Neural cell (in vitro differentiated cells): Measurements from ENCODE around the gene ADGRA1. TPM values are rescaled to one million over a fixed set of nuclear protein-coding genes. Genes with fewer than 3 reads are reported as not detected.

Source experiments
- H2AFZ ChIP-seq: fragments of 200-600, 300-800 bp; sonication (generic), shearing (Covaris generic); 2 replicates; pipeline ENCODE4 v1.6.0; 2014; ENCODE audit warnings: low read depth, mild to moderate bottlenecking, antibody characterized with exemption, low read length, moderate library complexity
- H3F3A ChIP-seq: fragments of 200-600 bp; shearing (Covaris generic); 2 replicates; pipeline ENCODE4 v1.6.1; 2016; ENCODE audit warnings: mild to moderate bottlenecking, moderate library complexity, mixed read lengths, antibody characterized with exemption, low read length; ENCODE audit not compliant: insufficient read depth, poor library complexity, severe bottlenecking
- H3K27ac ChIP-seq: fragments of 200-600, 300-800 bp; sonication (generic), shearing (Covaris generic); 2 replicates; pipeline ENCODE4 v1.5.1; 2014; ENCODE audit warnings: mild to moderate bottlenecking, low read length, moderate library complexity
- H3K27me3 ChIP-seq: fragments of 300-800, 200-600 bp; sonication (generic), shearing (Covaris generic); 2 replicates; pipeline ENCODE4 v1.6.0; 2014; ENCODE audit warnings: mild to moderate bottlenecking, low read depth, low read length, moderate library complexity; ENCODE audit not compliant: insufficient read depth
- H3K36me3 ChIP-seq: fragments of 300-800, 200-600 bp; sonication (generic), shearing (Covaris generic); 2 replicates; pipeline ENCODE4 v1.5.1; 2014; ENCODE audit warnings: mild to moderate bottlenecking, antibody characterized with exemption, low read length, moderate library complexity; ENCODE audit not compliant: insufficient read depth
- H3K4me2 ChIP-seq: fragments of 300-800, 200-600 bp; sonication (generic), shearing (Covaris generic); 2 replicates; pipeline ENCODE4 v1.6.0; 2014; ENCODE audit warnings: mild to moderate bottlenecking, low read length
- H3K4me3 ChIP-seq: fragments of 300-800, 200-600 bp; sonication (generic), shearing (Covaris generic); 2 replicates; pipeline ENCODE4 v1.5.1; 2014; ENCODE audit warnings: mild to moderate bottlenecking, low read length, moderate library complexity
- H3K79me2 ChIP-seq: fragments of 200-600 bp; shearing (Covaris generic); replicated peaks from 2 replicates; pipeline ENCODE4 v1.6.0; 2014; ENCODE audit warnings: mild to moderate bottlenecking, low read length, moderate library complexity; ENCODE audit not compliant: insufficient read depth
- H3K9ac ChIP-seq: fragments of 300-800, 200-600 bp; sonication (generic), shearing (Covaris generic); 2 replicates; pipeline ENCODE4 v1.6.1; 2016; ENCODE audit warnings: mild to moderate bottlenecking, low read length, mixed read lengths
- H3K9me2 ChIP-seq: fragments of 200-600 bp; shearing (Covaris generic); 2 replicates; pipeline ENCODE4 v1.6.1; 2016; ENCODE audit warnings: mild to moderate bottlenecking, low read length, mixed read lengths; ENCODE audit not compliant: insufficient read depth
- H3K9me3 ChIP-seq: fragments of 200-600, 300-800 bp; sonication (generic), shearing (Covaris generic); 2 replicates; pipeline ENCODE4 v1.6.1; 2016; ENCODE audit warnings: mild to moderate bottlenecking, mixed run types, low read length, moderate library complexity, mixed read lengths
- H4K20me1 ChIP-seq: fragments of 200-600 bp; shearing (Covaris generic); 2 replicates; pipeline ENCODE4 v1.6.1; 2016; ENCODE audit warnings: mild to moderate bottlenecking, mixed run types; ENCODE audit not compliant: insufficient read depth
- EP300 ChIP-seq: fragments of 450-650 bp; conservative IDR thresholded peaks from 2 replicates; pipeline ENCODE4 v1.6.1; 2014; ENCODE audit warnings: antibody characterized with exemption, mild to moderate bottlenecking, moderate library complexity; ENCODE audit not compliant: poor library complexity, severe bottlenecking
- MXI1 ChIP-seq: fragments of 450-650 bp; conservative IDR thresholded peaks from 2 replicates; pipeline ENCODE4 v1.6.1; 2014; ENCODE audit warnings: antibody characterized with exemption, mild to moderate bottlenecking; ENCODE audit not compliant: poor library complexity, severe bottlenecking
- POLR2AphosphoS5 ChIP-seq: IDR thresholded peaks from 2 replicates; pipeline ENCODE4 v1.6.1; 2012
- SMC3 ChIP-seq: fragments of 450-650 bp; conservative IDR thresholded peaks from 2 replicates; pipeline ENCODE4 v1.6.1; 2014; ENCODE audit warnings: antibody characterized with exemption, mild to moderate bottlenecking, moderate library complexity; ENCODE audit not compliant: poor library complexity
- TAF1 ChIP-seq: IDR thresholded peaks from 2 replicates; pipeline ENCODE4 v1.6.1; 2012; ENCODE audit warnings: low read depth
- polyA plus RNA-seq: library from polyadenylated mRNA; depleted of rRNA; stranded (reverse); fragments of >200 nt; gene quantifications from 2 replicates; pipeline ENCODE4 v1.2.3, GENCODE V29; 2014
- TF ChIP-seq, protein P1 (sequence below): IDR thresholded peaks from 2 replicates; pipeline ENCODE4 v1.6.1; 2012; ENCODE audit warnings: borderline replicate concordance
- TF ChIP-seq, protein P2 (sequence below): fragments of 450-650 bp; IDR thresholded peaks from 2 replicates; pipeline ENCODE4 v1.5.1; 2014; ENCODE audit warnings: antibody characterized with exemption, mild to moderate bottlenecking, moderate library complexity; ENCODE audit not compliant: poor library complexity, severe bottlenecking

ADGRA1 gene
- polyA plus RNA-seq, 1 donor from 2014 or later, result 2.2 TPM

DNA sequence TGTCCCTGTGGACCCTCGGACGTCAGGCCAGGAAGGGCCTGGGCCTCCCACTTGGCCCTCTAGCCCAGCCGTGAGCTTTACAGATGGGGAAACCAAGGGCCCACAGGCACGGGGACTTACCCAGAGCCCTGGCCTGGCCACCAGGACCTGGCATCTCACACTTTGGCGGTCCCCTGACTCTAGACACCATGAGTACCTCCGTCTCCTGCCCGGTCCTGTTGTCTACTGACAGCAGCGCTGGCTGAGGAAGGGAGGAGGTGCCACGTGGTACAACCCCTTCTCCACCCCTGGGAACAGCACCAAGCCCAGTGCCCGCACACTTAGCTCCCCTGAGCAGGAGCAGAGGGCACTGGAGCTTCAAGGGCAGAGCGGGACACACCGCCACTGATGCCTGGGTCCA is 26.1 kb downstream of the ADGRA1 start:
- H2AFZ ChIP-seq, result no peak overlapping the region
- H3K4me2 ChIP-seq, result no peak overlapping the region
- H3K9ac ChIP-seq, result no peak overlapping the region
- TF ChIP-seq MXI1 (no peak), POLR2AphosphoS5 (no peak), TAF1 (no peak), SMC3 (no peak)
- TF ChIP-seq, protein P1, sequence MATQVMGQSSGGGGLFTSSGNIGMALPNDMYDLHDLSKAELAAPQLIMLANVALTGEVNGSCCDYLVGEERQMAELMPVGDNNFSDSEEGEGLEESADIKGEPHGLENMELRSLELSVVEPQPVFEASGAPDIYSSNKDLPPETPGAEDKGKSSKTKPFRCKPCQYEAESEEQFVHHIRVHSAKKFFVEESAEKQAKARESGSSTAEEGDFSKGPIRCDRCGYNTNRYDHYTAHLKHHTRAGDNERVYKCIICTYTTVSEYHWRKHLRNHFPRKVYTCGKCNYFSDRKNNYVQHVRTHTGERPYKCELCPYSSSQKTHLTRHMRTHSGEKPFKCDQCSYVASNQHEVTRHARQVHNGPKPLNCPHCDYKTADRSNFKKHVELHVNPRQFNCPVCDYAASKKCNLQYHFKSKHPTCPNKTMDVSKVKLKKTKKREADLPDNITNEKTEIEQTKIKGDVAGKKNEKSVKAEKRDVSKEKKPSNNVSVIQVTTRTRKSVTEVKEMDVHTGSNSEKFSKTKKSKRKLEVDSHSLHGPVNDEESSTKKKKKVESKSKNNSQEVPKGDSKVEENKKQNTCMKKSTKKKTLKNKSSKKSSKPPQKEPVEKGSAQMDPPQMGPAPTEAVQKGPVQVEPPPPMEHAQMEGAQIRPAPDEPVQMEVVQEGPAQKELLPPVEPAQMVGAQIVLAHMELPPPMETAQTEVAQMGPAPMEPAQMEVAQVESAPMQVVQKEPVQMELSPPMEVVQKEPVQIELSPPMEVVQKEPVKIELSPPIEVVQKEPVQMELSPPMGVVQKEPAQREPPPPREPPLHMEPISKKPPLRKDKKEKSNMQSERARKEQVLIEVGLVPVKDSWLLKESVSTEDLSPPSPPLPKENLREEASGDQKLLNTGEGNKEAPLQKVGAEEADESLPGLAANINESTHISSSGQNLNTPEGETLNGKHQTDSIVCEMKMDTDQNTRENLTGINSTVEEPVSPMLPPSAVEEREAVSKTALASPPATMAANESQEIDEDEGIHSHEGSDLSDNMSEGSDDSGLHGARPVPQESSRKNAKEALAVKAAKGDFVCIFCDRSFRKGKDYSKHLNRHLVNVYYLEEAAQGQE, result no peak
- H3K36me3 ChIP-seq, result no peaks in the 10 kb centered on the region
- H3K27me3 ChIP-seq, result no peaks in the 10 kb centered on the region
- H3F3A ChIP-seq, result no peaks in the 10 kb centered on the region
- no peaks in the 10 kb centered on the region for H4K20me1 ChIP-seq
- H3K9me2 ChIP-seq, result no peaks in the 10 kb centered on the region
- H3K79me2 ChIP-seq, result no peaks in the 10 kb centered on the region
- no peak overlapping the region for H3K4me3 ChIP-seq
- no peak overlapping the region for H3K27ac ChIP-seq
- H3K9me3 ChIP-seq, result peaks cover 6% of the 10 kb centered on the region

DNA sequence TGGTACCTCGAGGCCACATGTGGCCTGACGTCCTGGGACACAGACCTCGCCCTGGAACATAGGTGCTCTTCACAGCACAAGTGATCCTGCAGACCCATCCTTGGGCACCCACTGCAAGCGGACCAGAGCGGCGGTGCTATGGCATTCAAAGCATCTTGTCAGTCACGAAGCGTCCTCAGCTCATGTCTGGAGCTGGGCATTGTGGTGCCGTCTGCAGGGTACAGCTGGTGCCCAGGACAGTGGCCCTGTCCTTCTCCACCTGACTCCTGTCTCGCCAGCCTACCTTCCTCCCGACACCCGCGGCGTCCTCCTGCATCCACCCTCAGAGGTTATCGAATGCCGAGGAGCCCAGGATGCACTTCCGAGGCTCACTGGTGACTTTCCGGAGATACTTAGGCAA is 26.5 kb downstream of the ADGRA1 start:
- Histone ChIP-seq H3K36me3 (no peaks in the 10 kb centered on the region), H3K27ac (no peak overlapping the region)
- TF ChIP-seq, protein P2, sequence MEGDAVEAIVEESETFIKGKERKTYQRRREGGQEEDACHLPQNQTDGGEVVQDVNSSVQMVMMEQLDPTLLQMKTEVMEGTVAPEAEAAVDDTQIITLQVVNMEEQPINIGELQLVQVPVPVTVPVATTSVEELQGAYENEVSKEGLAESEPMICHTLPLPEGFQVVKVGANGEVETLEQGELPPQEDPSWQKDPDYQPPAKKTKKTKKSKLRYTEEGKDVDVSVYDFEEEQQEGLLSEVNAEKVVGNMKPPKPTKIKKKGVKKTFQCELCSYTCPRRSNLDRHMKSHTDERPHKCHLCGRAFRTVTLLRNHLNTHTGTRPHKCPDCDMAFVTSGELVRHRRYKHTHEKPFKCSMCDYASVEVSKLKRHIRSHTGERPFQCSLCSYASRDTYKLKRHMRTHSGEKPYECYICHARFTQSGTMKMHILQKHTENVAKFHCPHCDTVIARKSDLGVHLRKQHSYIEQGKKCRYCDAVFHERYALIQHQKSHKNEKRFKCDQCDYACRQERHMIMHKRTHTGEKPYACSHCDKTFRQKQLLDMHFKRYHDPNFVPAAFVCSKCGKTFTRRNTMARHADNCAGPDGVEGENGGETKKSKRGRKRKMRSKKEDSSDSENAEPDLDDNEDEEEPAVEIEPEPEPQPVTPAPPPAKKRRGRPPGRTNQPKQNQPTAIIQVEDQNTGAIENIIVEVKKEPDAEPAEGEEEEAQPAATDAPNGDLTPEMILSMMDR, result no peak
- TF ChIP-seq, protein P1, result no peak
- no peak for TF ChIP-seq POLR2AphosphoS5
- TF ChIP-seq EP300, result no peak

More for the DNA sequence above, 26.5 kb downstream of the ADGRA1 start:
- H4K20me1 ChIP-seq, result no peaks in the 10 kb centered on the region
- no peaks in the 10 kb centered on the region for H3K27me3 ChIP-seq
- no peak overlapping the region for H2AFZ ChIP-seq
- H3K9me3 ChIP-seq, result peaks cover 11% of the 10 kb centered on the region
- no peaks in the 10 kb centered on the region for H3K9me2 ChIP-seq
- H3K4me2 ChIP-seq, result no peak overlapping the region
- H3K79me2 ChIP-seq, result no peaks in the 10 kb centered on the region
- no peaks in the 10 kb centered on the region for H3F3A ChIP-seq
- H3K9ac ChIP-seq, result no peak overlapping the region
- H3K4me3 ChIP-seq, result no peak overlapping the region
